Activated CD4-positive, CD25-positive, alpha-beta regulatory T cell treated with anti-CD3 and anti-CD28 coated beads, Interleukin-2, amount 50 U/mL, for 24 hours (primary cell): ENCODE data around the gene IMMP2L.
"Not testable (repeated sequence)": the region's sequence is repeated elsewhere in the genome, so short reads cannot be mapped to it uniquely, and the experiment has no call there.

Experiments used
- ATAC-seq, 2 donors: fragments of 150-1000 bp; cut with Tn5 transposase; one replicate each; pipeline ENCODE4 v1.10.0; 2021; ENCODE audit warnings: mild to moderate bottlenecking in 1 of 2, moderate library complexity in 1 of 2

Gene IMMP2L

DNA sequence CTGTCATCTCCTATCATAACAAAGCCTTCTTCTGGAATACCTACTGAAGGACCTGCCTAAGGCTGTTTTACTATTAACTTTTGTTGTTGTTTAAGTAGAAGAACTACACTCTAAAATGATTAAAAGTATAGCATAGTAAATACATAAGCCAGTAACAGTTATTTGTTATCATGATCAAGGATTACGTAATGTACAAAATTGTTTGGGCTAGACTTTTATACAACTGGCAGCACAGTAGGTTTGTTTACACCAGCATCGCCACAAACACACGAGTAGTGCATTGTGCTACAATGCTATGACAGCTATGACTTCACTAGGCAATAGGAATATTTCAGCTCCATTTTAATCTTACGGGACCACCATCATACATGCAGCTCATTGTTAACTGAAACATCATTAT lies 302.3 kb downstream of the IMMP2L start:
- ATAC-seq, result no peak

GRCh38 chr7:111256391-111256790 lies 305.9 kb downstream of the IMMP2L start:
- no peak for ATAC-seq

- no peak for ATAC-seq
Observed at GRCh38 chr7:111255576-111255975, 306.7 kb downstream of the IMMP2L start.

GRCh38 chr7:111251365-111251764 lies 310.9 kb downstream of the IMMP2L start:
- not testable (repeated sequence) for ATAC-seq

- not testable (repeated sequence) for ATAC-seq
Observed at GRCh38 chr7:111249807-111250206, 312.5 kb downstream of the IMMP2L start.

- no peak for ATAC-seq
Observed at GRCh38 chr7:111242141-111242755, 320.0 kb downstream of the IMMP2L start.

DNA sequence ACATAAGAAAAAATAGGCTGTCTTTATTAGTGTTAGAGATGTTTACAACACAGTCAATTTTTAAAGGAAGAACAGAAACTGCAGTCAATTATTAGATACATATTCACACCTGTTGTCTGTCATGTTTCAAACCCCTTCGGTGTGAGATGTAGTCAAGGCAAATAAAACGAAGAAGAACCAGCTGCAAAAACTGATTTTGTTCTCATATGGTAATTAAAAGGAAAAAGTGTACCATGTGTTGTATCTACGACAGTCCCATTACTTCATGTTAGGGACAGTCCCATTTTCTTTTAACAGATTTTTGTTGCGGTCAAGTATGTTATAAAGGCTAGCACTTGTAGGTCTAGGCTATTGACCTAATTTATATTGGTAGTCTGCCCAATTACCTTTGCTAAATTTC lies 321.9 kb downstream of the IMMP2L start:
- ATAC-seq, result no peak

GRCh38 chr7:111239437-111239836 lies 322.9 kb downstream of the IMMP2L start:
- no peak for ATAC-seq

- no peak for ATAC-seq
Observed at GRCh38 chr7:111238886-111239285, 323.4 kb downstream of the IMMP2L start.

- no peak for ATAC-seq
Observed at GRCh38 chr7:111235709-111236108, 326.6 kb downstream of the IMMP2L start.

GRCh38 chr7:111232249-111233084 lies 329.8 kb downstream of the IMMP2L start:
- ATAC-seq, result peak; percentile 45 to 51

DNA sequence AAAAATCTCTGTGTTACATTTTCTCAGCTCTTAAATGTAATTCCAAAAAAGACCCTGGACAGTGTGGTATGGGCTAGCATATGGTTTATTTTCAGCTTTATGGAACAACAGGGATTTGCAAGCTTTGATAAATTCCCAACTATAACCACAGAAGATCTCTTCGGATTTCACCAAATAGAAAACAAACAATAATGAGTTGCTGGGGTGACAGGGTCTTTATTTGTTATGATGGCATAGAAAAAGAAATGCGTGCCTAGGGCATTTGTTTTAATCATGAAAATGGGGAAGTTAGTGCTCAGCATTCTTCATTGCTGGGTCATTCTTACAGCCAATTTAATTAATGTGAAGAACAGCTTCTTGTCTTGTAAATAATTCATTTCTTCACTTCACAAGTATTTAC lies 332.4 kb downstream of the IMMP2L start:
- ATAC-seq, result no peak

DNA sequence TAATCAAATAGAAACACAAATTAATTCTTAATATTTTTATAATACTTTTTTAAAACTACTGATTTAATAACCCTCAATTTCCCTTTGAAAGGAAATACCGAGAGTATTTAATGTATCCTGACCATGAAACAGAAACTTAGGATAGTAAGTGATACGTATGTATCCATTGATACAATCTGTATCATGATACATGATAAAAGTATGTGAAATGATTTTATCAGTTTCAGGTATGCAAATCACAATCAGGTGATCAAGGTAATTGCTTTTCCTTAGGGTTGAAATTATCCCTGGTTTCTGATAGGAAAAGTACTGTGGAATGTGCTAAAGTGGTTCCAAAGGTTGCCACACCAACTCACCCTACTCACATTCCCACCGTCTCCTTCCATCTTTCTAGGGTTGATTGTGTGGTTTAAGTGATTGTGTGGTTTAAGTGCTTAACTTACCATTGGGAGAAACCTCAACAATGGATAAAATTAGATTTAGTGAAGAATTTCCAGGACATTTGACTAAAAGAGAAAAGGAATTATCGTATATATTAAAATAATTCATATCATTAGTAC lies 333.0 kb downstream of the IMMP2L start:
- ATAC-seq, result no peak

DNA sequence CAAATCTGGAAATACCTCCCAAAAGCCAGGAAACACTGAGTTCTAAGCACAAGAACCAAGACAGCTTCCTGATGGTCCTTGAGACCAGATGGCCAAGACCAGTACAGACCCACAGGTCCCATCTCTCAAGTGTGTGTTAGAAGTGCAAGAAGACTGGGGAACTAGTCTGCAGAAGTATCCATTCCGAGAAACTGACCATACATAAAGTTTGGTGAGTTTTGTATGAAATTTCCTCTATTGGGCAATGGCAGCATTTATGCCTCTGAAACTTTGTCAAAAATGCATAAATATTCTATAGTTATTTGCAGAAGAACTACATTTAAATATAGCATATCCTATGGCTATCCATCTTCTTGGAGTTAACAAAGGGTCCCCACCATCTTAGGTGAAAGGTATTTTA lies 333.9 kb downstream of the IMMP2L start:
- ATAC-seq, result no peak

DNA sequence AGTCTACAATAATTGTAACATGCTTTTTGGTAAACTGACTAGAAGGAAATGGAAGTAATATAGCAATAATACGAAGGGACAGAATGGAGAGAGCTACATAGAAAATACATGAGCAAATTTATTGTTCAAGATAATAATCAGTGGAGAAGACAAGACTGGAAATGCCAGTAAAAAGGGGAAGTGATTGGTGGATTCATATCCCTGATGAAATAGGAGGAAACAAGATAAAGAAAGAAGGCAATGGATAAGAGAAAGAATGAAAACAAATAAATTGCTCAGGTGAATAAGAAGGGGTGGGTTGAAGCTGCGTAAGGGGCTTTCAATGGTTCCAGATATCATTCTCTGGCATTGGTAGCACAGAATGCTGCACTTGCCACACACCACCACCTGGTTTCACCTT lies 335.5 kb downstream of the IMMP2L start:
- ATAC-seq, result no peak

- no peak for ATAC-seq
Observed at GRCh38 chr7:111224354-111225231, 337.7 kb downstream of the IMMP2L start.

- ATAC-seq, result no peak
Observed at GRCh38 chr7:111223802-111224253, 338.5 kb downstream of the IMMP2L start.

DNA sequence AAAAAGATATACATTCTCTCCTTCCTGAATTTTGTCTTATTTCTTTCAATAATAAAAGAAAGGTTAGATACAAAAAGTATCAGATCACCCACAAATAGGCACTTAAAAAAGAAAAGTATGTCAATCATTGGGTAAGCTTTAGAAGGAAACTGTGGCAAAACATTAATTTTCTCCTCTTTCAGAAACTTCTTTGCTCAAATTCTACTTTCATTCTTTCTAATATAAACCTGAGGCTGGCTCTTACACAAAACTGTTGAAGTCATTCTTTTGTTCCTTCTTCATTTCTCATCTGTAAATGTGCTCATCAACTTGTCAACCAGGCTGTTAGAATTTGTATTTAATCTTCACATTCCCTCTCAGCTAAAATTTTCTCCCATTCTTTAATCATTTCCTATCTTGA lies 346.7 kb downstream of the IMMP2L start:
- no peak for ATAC-seq

DNA sequence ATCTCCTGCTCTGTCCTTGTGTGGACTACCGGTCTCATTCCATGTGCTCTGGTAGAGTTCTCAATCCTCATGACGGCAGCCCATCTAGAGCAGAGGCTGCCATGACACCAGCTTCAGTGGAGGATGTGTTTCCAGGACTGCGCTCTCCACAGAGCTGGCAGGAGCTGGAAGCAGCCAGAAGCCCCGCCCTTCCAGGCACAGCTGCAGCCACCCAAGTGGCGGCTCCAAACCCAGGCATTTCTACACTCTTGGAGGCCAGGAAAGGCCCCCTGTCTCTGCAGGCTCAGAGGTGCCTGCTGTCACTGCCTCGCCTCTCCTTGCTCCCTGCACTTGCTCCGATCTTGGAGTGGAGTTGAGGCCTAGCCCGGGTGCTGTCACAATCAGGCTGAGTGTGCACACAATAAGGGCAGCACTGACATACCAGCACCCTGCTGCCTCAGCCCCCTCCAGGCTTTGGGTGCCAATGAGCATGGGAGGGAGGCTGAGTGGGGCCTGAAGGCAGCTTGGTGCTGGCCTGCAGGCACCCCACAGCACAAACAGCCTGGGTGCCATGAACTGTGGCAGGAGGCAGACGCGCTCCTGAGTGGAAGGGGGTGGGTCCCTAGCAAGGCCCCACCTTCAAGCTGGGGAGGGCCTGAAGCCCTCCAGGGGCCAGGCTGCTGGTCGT lies 349.3 kb downstream of the IMMP2L start:
- no peak for ATAC-seq

DNA sequence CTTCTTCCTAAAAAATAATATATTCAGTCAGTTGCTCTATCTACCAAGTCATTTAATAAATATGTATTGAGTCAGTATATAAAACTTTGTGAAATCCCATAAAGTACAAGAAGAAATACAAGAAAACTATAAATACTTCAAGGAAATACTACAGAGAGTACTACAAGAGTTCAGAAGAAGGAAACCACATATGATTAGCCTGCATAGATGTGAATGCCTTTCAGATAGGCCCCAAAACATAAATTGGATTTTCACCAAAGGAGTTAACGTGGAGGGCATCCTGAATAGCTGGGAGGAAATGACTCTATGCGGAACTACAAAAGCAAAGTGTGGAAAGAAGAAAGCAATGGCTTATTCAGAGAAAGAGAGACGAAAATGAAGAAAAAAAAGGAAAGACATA lies 351.3 kb downstream of the IMMP2L start:
- no peak for ATAC-seq

GRCh38 chr7:111210043-111210442 lies 352.2 kb downstream of the IMMP2L start:
- ATAC-seq, result no peak

GRCh38 chr7:111205251-111205650 lies 357.0 kb downstream of the IMMP2L start:
- no peak for ATAC-seq
